GM18519 (cell line): ENCODE results near the gene PLCL1.
"Not testable (repeated sequence)": the region's sequence is repeated elsewhere in the genome, so short reads cannot be mapped to it uniquely, and the experiment has no call there.

Experiments
- ATAC-seq: cut with Tn5 transposase; IDR thresholded peaks from one replicate; pipeline ENCODE4 v1.9.1; 2021; ENCODE audit warnings: mild to moderate bottlenecking, moderate library complexity; ENCODE audit not compliant: unreplicated experiment, low FRiP score

PLCL1 gene

GRCh38 chr2:198143793-198144192 is 339.4 kb downstream of the PLCL1 start:
- no peak for ATAC-seq

DNA sequence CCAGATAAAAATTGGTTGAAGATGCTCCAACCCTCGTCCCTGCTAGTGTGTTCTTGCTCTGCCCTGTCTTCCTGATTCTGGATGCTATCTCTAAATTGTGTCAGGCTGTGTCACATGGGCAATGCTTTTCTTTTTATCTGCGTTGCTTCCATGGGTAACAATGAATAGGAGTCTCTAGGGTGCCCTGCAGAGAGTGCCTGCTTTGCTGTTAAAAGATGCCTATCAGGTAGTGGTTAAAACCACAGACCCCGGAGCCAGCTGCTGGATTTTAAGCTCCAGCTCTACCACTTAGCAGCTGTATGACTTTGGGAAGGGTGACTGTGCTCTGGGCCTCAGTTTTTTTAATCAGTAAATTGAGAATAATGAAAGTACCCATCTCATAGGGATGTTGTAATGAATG is 340.3 kb downstream of the PLCL1 start:
- no peak for ATAC-seq

DNA sequence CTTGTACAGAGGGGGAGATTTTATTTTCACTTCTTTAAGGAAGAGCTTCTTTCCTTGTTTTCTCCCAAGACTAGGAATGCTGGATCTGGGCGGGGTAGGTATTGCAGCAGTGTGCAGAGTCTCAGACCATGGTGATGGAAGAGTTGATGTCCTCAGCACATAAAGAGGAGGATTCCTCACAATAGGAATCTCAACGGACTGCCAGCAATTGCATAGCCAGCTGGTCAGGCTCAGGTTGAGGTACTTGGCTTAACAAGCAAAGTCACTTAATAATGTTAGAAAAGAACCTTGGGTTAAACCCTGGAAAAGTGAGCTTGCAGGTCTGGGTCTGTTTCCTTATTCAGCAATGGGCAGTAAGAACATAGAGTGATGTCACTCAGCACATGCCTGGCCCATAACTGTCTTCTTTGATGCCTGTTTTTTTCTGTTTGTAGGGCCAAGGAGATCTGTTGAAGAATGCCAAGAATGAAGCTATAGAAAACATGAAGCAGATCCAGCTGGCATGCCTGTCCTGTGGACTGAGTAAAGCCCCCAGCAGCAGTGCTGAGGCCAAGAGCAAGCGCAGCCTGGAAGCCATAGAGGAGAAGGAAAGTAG is 342.1 kb downstream of the PLCL1 start:
- ATAC-seq, result no peak

- no peak for ATAC-seq
Measured at GRCh38 chr2:198157314-198157713, 352.9 kb downstream of the PLCL1 start.

DNA sequence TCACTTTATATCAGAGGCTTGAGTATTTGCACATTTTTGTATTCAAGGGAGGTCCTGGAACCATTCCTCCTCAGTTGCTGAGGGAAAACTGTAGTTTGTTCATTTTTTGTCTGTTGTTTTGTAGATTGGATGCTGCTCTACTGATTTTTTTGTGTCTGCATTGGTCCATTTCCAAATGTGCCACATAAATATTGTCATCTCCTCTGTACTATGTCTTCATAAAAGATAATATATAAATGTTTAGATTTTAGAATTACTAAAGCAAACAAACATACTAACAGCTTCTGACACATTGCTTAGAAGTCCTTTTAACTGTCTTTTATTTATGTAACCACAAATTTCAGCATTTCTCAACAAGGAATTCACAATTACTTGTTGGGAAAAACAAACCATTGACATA is 356.8 kb downstream of the PLCL1 start:
- ATAC-seq, result no peak

DNA sequence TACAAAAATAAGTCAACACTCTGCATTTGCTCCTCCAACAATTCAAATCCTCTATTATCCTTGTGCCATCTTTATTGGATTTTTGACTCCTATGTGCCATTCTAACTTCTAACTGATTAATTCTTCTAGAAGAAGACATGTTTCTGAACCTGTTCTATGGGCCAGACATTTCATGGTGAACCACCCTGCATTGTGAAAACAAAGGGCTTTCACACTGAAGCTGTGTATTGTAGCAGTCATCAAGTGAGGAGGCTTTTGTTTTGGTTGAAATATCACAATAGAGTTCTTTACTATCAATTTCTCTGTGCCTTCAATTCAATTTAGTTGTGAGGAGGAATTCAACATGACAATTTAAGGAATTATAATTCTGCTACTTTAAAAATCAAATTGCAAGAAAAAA is 357.9 kb downstream of the PLCL1 start:
- ATAC-seq, result no peak

DNA sequence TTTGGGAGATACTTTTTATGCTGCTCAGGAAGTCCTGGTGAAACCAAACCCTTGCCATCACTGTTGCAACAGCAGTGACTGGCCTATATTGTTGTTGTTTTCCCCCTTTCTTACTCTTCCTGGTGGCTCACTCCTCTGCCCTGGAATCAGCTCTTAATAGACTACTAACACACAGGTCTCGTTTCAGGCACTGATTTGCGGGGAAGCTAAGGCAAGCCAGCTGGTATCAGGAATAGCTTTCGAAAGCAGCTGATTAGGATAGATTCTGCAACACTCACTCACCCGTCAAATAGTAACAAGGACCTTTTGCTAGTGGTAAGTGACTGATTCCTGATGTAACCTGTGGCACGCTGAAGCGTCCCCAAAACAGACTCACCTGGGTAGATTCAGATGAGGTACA is 360.4 kb downstream of the PLCL1 start:
- no peak for ATAC-seq

GRCh38 chr2:198165289-198165688 is 360.9 kb downstream of the PLCL1 start:
- ATAC-seq, result no peak

DNA sequence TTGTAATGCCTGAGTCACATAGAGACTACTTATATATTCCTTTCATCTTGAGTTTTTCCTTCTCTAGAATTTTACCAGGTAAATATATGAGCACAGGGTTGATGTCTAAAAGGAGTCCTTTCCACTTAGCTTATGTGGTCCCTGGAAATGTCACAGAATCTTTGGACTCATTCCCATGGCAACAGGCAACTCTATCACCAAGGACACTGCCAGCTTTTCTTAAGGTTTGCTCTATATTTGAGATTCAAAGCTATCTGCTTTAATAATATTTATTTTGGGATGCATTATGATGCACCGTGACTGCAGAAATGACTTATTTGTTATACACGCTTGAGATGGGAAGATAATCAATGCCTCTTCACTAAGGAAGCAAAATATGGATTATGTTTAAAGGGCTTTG is 363.0 kb downstream of the PLCL1 start:
- ATAC-seq, result no peak

DNA sequence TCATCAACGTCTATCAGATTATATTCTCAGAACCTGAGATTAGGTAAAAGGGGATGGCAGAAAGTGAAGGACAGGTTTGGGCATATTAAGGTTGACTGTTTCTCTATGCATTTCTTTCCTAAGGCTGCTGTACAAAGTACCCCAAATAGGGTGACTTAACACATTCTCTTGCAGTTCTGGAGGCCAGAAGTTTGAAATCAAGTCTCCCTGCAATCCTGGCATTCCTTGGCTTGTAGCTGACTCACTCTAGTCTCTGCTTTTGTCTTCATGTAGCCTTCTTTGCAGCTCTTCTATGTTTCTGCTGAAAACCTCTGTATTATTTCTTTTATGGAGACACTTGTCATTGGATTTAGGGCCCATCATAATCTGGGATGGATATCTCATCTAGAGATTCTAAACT is 364.3 kb downstream of the PLCL1 start:
- no peak for ATAC-seq

DNA sequence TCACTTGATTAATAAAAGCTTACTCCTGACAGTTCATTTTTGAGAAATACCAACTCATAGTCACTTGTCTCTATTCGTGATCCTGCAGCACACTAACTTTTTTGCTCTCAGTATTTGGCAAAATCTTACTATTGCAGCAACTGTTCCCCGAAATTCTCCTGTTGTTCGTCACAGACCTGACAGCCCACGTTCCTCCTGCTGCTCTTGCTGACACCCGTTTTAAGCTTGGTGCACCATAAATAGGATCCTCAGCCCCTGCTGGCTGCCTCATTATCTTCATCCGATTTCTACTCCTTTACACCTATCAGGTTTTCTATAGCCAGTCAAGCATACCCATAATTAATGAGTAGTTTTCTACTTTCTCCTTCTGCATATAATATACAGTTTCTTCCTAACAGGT is 368.8 kb downstream of the PLCL1 start:
- no peak for ATAC-seq

DNA sequence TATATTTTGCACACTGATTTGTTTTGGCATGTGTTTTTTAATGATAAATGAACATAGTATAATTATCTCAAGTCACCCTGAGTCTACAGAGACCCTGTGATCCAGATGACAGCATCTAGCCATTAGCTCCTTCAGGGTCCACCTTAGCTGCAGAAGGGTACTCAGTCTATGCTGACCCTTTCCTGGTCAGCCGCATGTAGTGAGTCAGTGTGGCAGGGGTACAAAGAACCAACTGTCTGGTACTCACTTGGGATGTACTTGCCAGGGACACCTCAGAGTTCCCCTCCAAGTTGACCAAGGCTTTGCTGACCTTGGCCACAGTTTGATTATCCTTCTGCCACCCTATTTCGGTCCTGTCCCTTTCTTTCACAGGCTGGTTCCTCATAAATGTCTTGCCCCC is 369.5 kb downstream of the PLCL1 start:
- no peak for ATAC-seq

DNA sequence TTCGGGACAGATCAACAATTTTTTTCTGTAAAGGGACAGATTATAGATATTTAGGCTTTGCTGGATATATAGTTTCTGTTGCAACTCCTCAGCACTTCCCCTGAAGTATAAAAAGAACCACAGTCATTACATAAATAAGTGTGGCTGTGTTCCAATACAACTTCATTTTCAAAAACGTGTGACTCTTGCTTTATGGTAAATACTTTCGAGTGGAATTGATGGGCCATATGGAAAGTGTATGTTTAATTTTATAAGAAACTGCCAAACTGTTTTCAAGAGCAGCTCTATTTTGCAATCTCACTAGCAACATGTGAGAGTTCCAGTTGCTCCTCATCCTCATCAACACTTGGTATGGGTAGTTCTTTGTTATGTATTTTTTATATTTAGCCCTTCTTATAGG is 370.9 kb downstream of the PLCL1 start:
- ATAC-seq, result no peak

- no peak for ATAC-seq
Measured at GRCh38 chr2:198177040-198177439, 372.6 kb downstream of the PLCL1 start.

DNA sequence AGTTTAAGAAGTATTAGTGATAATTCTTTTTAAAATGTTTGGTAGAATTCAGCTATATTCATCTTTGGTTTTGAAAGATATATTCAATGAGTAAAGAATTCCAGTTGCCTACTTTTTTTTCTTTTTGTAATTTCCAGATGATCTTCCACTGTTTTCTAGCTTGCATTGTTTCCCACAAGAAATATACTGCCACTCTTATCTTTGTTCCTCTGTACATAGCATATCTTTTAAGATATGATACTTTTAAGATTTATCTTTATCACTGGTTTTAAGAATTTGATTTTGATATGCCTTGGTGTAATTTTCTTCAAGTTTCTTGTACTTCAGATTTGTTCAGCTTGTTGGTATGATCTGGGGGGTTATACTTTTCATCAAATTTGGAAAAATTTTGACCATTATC is 374.4 kb downstream of the PLCL1 start:
- no peak for ATAC-seq

DNA sequence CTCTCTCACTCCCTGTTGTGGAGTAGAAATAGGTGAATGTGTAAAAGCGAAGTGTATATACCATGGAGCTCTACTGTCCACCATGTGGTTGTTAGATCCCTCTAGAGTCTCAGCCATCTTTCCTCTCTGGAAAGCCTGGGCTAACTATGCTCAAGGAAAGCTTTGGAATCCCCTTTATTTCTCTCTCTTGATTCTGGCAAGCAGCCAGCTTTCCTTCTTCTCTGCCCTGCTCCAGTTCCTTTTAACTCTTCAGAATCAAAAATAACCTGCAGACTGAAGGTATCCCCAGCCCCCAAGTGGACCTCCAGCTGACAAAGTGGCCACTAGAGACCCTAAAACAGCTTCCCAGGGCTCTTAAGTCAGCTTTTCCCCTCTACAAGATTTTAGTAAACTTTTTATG is 381.9 kb downstream of the PLCL1 start:
- ATAC-seq, result no peak

- ATAC-seq, result no peak
Measured at GRCh38 chr2:198187841-198188240, 383.4 kb downstream of the PLCL1 start.

DNA sequence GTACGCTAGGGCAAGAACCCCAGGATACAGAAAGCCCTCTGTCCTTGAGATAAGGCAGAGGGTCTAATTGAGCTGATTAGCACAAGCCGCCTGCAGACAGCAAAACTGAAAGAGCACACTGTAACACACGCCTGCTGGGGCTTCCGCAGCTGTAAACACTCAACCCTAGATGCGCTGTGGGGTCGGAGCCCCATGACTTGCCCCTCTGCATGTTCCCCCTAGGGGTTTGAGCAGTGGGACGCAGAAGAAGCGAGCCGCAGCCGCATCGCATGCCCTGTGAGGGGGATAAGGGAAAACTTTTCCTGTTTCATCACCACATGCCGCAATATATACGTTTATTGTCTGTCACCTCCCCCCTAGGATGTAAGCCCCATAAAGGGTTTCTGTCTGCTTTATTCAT is 384.6 kb downstream of the PLCL1 start:
- ATAC-seq, result no peak

- no peak for ATAC-seq
Measured at GRCh38 chr2:198191651-198192050, 387.3 kb downstream of the PLCL1 start.

- not testable (repeated sequence) for ATAC-seq
Measured at GRCh38 chr2:198196556-198196955, 392.2 kb downstream of the PLCL1 start.
